GM06990 (cell line): Measurements from ENCODE around the gene NID1.

Experiments used
- DNase-seq: peaks from one replicate; pipeline ENCODE4 v3.0.0-alpha.2; 2011; ENCODE audit not compliant: insufficient read length; ENCODE audit errors: extremely low read depth
- H3K27me3 ChIP-seq: replicated peaks from 2 replicates; pipeline ENCODE4 v1.6.0; 2011; ENCODE audit warnings: low read length; ENCODE audit not compliant: control insufficient read depth, insufficient read depth
- H3K36me3 ChIP-seq: 2 replicates; pipeline ENCODE4 v1.5.1; 2011; ENCODE audit warnings: low read length; ENCODE audit not compliant: control insufficient read depth, insufficient read depth
- H3K4me3 ChIP-seq: replicated peaks from 2 replicates; pipeline ENCODE4 v1.5.1; 2011; ENCODE audit warnings: low read depth, mild to moderate bottlenecking, control low read depth, low read length
- TF ChIP-seq, protein P1 (sequence below): IDR thresholded peaks from 2 replicates; pipeline ENCODE4 v1.5.1; 2011; ENCODE audit warnings: low read length, control low read depth, mild to moderate bottlenecking, inconsistent platforms; ENCODE audit not compliant: insufficient read depth, poor library complexity, severe bottlenecking

NID1 gene

DNA sequence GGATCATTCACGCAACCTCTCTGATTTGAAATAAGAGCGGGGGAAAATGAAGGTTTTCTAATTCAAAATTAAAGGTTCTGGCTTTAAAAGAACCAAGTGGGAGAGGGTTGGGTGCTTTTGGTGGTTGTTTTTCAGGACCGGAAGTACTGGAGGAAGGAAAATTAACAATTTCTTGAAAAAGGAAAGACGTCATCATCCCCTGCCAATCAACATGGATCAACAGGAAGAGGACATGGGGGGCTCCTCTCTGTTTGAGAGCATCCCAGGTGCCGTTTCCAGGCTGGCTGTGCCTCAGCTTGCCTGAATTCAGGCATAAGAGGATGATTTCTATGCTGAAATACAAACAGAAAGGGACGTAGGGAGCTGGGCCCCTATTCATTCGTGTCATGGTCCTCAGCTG, 21.6 kb upstream of the NID1 start:
- H3K4me3 ChIP-seq, result no peak overlapping the region
- H3K27me3 ChIP-seq, result no peaks in the 10 kb centered on the region
- TF ChIP-seq, protein P1, sequence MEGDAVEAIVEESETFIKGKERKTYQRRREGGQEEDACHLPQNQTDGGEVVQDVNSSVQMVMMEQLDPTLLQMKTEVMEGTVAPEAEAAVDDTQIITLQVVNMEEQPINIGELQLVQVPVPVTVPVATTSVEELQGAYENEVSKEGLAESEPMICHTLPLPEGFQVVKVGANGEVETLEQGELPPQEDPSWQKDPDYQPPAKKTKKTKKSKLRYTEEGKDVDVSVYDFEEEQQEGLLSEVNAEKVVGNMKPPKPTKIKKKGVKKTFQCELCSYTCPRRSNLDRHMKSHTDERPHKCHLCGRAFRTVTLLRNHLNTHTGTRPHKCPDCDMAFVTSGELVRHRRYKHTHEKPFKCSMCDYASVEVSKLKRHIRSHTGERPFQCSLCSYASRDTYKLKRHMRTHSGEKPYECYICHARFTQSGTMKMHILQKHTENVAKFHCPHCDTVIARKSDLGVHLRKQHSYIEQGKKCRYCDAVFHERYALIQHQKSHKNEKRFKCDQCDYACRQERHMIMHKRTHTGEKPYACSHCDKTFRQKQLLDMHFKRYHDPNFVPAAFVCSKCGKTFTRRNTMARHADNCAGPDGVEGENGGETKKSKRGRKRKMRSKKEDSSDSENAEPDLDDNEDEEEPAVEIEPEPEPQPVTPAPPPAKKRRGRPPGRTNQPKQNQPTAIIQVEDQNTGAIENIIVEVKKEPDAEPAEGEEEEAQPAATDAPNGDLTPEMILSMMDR, result no peak
- H3K36me3 ChIP-seq, result no peaks in the 10 kb centered on the region
- no peak for DNase-seq

DNA sequence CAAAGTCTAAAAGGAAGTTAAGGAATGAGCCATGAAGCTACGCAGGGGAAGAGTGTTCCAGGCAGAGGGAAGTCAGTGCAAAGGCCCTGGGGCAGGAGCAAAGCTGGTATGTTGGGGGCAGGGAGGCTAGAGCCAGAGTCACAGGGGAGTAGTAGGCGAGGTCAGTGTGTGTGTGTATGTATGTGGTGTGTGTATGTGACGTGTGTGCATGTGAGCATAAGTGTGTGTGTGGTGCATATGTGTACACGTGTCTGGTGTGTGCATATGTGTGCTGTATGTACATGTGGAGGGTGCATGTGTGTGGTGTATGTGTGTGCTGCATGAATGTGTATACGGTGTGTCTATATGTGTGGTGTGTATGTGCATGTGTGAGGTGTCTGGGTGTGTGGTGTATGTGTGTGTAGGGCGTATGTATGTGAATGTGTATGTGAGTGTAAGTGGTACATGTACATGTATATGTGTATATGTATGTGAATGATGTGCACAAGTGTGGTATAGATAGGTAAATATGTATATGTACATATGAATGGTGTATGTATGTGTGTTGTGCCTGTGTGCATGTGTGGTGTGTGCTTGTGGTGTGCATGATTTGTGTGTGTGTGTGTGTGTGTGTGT, 20.8 kb upstream of the NID1 start:
- Histone ChIP-seq H3K36me3 (no peaks in the 10 kb centered on the region), H3K4me3 (no peak overlapping the region), H3K27me3 (no peaks in the 10 kb centered on the region)
- TF ChIP-seq, protein P1, result no peak
- no peak for DNase-seq

DNA sequence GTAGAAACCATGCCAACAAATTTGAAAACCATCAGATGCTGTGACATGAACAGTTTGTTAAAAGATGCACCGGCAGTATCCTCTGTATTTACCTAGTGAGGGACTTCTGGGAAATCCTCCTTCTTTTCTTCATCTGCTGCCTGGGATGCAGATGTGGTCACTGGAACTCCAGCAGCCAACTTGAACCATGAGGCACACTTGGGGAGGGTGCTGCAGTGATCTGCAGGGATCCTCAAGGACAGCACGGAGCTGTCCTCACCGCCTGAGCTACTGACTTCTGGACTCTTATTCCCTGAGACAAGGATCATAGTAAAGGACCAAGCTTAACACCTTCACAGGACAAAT, 19.5 kb upstream of the NID1 start:
- H3K4me3 ChIP-seq, result no peak overlapping the region
- H3K27me3 ChIP-seq, result no peaks in the 10 kb centered on the region
- TF ChIP-seq, protein P1, result no peak
- no peak for DNase-seq
- H3K36me3 ChIP-seq, result no peaks in the 10 kb centered on the region

DNA sequence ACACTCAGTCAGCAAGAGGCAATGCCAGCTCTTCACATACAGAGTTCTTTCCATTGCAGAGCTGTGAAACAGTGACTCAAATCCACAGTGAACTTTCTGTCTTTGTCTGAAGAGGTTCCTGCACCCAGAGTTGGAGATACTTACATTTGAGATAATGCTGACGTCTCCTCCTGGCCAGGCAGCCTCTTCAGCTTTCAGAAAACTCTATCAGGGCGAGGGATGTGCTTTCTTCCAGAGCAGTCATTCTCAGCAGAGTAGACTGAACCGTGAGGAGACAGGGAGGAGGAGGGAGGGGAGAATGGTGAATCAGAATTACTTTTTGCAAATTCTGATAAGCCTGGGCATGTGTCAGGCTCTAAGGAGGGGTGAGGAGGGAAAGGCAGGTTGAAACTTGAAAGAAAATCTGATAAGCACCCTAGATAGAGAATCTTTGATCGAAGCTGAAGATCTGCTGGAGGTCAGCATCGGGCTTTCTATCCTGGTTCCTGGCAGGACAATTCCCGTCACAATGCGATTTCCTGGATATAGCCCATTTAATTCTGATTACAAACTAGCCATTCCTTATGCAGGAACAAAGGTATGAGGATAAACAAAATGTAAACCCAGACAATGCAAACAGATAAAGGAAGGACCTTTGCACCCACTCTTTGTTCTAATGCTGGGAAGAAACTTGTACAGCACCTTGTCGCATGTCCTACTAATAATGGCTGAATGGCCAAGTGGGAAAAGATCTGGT, 18.9 kb upstream of the NID1 start:
- DNase-seq, result no peak
- no peaks in the 10 kb centered on the region for H3K27me3 ChIP-seq
- no peaks in the 10 kb centered on the region for H3K36me3 ChIP-seq
- TF ChIP-seq, protein P1, result no peak
- no peak overlapping the region for H3K4me3 ChIP-seq

DNA sequence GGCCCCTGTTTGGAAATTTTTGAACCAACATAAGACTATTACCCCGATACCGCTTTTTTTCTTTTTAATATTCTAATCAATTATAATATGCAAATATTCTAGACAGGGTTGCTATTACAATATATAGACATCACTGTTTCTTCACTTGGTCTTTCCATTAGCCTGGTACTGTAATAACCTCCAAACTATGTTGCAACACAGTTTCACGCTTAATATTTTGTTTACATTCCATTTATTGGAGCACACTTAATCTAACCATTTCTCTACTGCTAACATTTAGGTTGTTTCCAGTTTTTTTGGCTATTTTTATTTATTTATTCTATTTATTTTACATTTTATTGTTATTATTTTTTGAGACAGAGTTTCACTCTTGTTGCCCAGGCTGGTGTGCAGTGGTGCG, 17.6 kb upstream of the NID1 start:
- Histone ChIP-seq H3K36me3 (no peaks in the 10 kb centered on the region), H3K4me3 (no peak overlapping the region)
- DNase-seq, result no peak

More for the DNA sequence above, 17.6 kb upstream of the NID1 start:
- TF ChIP-seq, protein P1, result no peak
- no peaks in the 10 kb centered on the region for H3K27me3 ChIP-seq
